NCI-H82 treated with DMSO at 0.1 percent for 48 hours (cell line): ENCODE results near the gene RSU1.

ENCODE experiments used
- DNase-seq: peaks from one replicate; lab custom pipeline; 2025; ENCODE audit not compliant: unreplicated experiment; lab: John Stamatoyannopoulos, UW

Gene RSU1

DNA sequence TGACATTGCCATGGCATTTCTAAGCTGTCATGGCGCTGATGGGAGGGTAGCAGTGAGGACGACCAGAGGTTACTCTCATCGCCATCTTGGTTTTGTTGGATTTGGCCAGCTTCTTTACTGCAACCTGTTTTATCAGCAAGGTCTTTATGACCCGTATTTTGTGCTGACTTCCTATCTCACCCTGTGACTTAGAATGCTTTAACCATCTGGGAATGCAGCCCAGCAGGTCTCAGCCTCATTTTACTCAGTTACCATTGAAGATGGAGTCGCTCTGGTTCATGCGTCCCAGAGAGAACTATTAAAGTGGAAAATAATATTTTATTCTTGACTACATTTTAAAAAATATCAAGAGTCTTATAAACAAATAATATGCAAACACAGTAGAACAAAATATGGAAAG lies 131.7 kb downstream of the RSU1 start:
- no peak for DNase-seq

DNA sequence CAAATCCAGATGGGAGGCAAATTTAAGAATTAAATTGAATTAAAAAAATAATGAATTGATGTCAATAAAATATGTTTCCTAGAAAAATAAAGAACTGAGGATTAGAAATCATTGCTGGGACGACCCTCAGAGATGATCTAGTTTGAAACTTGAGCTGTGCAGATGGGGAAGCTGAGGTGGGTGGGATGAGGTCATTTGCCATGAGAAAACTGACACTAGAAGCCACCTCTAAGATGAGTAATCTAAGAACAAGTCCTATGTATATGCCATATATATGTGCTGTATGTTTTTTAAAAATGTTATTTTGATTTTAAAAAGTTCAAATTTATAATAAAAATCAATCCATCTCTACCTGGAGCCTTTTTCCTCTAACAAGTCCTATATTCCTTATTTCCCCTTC lies 135.7 kb downstream of the RSU1 start:
- no peak for DNase-seq

DNA sequence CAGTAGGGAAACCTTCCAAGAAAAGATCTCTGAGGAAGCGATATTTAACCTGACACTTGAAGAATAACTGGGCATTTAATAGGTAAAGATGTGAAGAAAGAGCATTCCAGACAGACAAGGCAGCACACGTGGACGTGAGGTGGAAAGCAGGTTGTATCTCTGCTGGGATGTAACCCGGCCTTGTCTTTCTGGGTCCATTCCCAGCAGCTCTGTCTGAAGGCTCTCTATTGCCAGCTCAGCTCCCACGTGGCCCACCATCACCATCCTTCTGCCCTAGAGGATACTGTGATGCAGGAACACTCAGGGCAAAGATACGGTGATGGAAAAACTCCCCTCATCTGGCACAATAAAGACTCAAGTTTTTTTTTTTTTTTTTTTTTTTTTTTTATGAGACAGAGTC lies 137.7 kb downstream of the RSU1 start:
- DNase-seq = no peak

DNA sequence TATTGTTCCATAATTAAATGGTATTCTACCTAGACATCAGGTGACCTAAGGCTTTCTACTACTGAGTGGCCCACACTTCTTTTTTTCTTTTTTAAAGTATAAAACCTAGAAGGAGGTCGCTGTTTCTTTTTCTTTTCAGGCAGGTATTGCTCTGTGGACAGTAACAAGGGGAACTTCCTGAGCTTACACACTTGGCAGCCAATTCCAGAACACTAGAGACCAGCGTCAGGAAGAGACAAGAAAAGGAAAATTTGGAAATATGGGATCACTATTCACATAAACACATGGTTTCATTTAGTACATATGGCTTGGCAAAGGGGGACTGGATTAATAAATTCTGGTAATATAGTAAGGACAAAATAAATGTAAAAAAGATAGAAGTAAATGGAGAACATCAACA lies 141.9 kb downstream of the RSU1 start:
- DNase-seq = no peak

DNA sequence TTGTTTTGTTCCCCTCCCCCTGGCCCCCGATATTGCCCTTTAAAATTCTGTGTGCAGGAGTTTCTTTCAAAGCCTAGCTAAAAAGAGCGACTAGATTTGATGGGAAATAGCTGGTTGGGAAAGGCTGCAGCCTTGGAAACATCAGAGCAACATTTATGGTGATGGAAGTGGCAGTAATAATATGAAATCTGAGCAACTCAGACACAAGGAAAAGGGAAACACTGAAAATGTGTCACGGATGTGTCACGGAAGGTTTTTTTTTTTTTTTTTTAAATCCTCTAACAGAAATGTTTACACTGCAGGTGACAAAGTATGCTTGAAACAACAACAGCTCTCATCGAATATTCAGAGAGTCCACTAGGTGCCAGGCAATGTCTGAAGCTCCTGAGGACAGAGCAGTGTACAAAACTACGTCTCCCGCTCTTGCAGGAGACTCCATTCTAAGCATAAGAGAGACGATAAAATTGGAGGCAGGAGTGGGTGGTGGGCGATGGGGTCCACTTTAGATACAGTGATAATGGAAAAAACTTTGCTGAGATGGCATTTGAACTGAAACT lies 143.0 kb downstream of the RSU1 start:
- no peak for DNase-seq

DNA sequence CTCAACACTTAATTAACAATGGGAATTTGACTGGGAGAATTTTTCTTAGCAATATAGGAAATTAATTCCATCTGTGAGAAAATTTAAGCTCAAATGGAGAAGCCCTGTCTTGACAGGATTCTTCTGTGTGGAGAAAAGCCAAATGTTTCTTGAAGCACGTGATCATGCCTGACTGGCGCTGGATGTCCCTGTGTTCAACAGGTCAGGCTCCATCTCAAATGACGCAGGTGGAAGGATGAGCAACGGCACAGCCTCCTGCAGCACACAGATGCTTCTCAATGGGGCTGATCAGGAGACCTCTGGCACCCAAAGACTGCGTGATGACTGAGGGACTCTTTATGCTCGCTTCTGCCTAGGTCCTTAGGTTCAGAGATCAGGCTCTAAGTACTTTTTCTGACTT lies 143.8 kb downstream of the RSU1 start:
- no peak for DNase-seq

DNA sequence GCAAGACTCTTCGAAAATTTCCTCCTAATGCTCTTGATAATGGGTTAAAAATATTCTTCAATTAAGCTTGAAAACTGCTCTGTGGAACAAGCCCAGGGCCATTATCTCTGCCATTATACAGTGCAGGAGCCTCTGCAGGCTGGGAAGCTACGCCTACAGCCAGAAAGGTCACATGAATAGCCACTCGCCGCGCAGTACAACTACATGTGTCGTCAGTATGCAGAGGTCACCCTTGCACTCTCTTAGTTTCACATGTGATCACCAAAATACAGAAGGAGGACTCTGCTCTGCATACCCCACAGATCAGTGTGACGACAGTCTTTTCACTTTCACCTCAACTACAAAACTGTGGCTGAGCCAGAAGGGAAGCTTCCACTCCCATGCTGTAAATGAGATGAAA lies 153.8 kb downstream of the RSU1 start:
- DNase-seq = no peak

DNA sequence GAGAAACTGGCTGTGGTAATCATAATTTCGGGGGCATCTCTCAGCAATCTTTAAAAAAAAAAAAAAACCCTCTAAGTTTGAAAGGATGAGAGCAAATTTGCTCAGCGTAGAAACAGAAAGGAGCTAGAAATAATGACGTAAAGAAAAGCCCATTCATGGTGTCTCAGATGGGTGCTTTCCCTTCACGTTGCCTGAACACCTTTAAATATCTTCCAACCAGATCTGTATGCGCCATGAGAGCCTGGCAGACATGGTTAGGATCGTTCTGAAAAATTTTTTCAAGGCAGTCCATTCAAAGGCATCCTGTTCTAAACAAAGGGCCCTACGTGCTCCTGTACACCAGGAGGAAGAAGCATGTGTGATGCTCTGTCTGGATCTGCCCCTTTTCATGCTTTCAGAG lies 154.3 kb downstream of the RSU1 start:
- DNase-seq = no peak

DNA sequence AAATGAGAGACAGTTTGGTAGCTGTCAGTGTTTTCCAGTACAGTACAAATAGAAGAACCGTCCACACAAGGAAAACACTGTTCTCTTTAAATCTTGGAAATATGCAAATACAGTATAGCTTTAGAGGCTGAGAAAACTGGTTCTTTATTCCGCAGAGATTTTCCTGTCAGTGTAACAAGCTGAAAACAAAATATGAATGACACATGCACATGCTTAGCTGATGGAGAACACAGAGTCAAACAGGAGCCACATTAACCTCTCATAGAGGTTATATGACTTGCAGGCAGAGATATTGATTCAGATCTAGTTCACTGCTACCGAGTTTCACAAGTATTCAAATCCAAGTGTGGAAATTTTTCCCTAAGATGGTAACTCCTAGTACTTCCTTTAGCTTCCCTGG lies 160.3 kb downstream of the RSU1 start:
- DNase-seq = peak; percentile 51

DNA sequence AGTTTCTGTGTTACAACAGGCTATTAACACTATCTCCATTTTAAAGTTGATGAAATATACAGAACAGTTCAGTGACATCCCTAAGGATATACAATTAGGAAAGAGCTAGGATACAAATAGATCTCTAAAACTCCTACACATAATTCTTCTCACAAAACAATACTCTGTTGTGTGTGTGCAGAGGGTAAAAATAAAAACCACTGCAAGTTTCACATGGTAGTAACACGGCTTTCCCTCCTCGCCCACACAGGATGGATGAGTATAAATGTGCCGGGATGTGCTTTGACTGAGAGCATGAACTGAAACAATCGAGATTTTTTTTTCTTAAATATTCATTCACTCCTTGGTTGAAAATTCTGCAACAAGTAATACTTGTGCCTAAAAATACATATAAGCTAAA lies 164.0 kb downstream of the RSU1 start:
- no peak for DNase-seq

DNA sequence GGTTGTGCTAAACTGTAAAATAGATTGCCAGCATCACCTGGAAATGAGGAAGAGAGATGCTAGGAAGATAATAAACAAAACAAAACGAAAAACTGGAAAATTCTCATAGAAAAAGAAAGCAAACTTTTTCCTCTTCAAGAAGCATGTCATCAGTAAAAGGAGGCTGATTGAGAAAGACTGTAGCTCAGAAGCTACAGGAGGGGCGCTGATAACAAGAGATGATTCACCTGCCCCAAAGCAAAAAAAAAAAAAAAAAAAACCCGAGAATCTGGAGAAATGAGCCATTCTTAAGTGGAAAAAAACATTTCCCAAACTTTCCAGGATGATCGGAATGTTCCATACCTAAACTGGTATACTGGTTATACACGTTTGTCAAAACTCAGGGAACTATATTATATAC lies 165.1 kb downstream of the RSU1 start:
- no peak for DNase-seq

DNA sequence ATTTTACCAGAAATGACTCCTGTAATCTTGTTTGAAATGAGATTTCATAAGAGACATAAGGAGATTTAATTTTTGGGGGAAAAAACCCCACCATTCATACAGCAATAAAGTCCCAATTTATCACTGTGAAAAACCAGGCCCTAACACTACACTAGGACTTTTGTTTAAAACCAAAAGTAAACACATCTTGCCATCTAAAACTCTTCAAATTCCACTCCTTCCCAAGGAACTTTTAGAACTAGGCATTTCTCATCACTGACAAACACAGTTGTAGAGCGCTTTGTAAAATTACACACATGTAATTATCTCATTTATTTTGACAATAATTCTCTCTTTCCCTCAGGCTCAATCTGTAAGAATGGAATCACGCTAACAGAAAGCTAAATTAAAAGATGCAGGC lies 167.5 kb downstream of the RSU1 start:
- no peak for DNase-seq

DNA sequence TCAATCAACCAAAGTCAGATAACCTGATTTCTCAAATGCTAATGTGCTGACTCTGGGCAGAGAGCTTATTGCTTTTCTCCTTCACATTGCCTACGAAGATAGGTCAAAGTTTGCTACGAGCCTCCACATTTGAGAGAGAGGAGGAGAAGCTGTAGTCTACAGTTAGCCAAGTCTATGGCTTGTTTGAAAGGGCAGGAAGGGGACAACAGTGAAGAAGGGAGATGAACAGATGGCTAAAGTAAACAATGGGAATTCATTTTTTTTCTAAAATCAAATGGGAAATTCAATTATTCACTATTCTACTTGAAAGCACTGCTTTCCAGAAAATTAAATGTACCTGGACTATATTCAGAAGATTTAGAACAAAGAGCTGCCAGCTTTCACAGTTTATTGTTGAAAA lies 168.9 kb downstream of the RSU1 start:
- DNase-seq = no peak

DNA sequence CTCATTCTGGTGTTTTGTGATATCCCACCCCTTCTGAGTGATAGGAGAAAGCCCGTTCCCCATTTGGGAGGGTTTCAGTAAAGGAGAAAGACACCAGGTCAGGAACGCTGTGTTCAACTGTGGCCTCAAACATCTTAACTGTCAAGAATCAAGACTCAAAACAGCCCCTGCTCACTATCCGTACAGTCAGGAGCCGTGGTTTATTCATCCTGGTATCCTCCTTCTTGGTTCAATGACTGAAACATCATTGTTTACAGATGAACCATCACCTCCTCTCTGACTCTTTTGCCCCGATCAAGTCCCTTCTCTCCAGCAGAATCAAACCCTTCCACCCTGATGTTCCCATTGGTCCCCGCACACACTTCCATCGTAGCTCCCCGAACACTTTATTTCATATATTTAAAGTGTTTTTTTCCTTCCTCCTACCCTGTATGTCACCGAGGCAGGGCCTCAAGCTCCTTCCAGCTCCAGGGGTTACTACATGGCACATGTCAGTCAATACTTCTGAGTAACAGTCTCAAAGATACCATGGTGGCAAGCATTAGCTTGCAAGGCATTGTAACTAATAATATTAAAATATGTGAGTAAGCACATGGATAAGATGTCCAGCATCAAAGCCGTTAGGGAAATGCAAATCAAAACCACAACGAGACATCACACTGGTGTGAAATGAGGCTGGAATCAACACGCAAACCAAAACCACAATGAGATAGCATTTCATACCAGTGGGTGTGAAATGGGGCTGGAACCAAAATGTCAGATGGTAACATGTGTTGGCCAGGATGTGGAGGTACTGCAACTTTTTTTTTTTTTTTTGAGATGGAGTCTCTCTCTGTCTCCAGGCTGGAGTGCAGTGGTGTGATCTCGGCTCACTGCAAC lies 170.8 kb downstream of the RSU1 start:
- no peak for DNase-seq

DNA sequence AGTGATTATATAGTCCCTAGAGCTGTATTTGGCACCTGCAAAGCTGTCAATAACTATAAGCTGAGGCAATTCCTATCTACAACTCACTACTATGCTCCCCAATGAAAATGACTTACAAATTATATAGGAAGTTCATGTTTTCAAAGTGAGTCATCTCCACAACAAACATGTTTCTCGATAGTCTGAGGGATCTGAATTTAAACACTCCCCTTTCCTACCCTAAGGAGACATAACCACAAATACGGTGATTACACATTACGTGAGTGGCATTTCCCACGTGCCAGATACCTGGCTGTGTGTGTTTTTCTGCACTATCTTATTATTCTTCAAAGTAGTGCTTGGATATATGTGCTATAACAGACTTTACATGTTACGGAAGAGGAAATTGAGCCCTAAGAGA lies 173.1 kb downstream of the RSU1 start:
- no peak for DNase-seq

DNA sequence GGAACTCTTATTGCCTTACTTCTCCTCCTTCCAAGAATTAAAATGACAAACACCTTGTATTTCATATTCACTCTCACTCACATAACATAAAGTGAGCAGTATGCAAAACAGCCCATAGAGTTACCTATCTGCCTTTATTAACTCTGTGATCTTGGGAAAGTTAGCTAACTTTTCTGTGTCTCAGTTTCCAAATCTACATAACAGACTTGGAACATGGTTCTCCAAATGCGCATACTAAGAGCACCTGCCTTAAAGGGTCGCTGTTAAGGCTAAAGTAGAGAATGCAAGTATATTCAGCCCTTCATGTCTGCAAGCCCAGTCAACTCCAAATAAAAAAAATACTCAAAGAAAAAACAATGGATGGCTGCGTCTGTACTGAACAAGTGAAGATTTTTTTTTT lies 173.7 kb downstream of the RSU1 start:
- no peak for DNase-seq

DNA sequence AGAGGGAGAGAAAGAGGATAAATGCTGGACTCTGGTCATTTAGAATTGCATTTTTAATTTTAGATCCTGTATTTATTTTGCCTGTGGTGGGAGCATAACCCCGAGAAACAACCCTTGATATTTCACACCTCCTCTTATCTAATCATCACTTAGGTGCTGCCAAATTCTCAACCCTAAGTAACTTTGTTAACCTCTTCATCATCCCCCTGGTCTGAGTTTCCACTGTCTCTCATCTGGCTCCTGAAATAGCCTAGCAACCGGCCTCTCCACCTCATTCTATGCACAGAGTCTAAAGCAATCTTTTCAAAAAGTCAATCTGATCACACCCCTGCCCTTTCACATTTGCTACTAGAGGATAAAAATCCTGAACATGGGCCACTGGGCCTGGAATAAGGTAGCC lies 177.1 kb downstream of the RSU1 start:
- no peak for DNase-seq

DNA sequence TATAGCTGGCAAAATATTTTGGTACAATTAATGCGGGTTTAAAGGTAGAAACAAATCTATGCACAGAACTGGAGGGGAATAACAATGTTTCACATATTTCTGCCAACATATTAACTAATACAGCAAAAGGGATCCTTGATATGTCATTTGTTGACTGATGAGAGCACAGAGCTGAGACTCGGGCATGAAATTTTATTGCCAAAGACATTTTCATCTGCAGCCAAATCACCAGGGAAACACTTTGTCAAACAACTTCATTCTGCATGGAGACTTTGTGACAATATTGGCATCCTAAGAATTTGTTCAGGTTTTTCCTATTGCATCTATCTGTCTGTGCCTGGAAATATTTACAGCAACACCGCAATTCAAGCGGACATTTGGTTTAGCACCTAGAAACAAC lies 177.8 kb downstream of the RSU1 start:
- no peak for DNase-seq

DNA sequence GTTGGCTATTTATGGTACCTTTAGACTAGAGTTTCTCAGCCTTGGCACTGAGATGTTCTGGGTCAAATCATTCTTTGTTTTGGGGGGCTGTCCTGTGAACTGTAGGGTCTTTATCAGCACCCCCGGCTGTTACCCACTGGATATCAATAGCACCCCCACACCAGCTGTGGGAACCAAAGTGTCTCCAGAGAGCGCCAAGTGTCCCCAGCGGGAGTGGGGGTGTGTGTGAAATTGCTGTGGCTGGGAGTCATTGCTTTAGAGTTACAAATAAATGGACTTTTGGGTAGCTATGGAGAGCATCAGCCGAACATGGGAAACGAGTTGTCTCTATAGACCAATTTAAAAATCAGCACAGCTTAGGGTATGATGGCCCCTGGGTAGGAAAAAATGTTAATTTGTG lies 184.2 kb downstream of the RSU1 start:
- no peak for DNase-seq

DNA sequence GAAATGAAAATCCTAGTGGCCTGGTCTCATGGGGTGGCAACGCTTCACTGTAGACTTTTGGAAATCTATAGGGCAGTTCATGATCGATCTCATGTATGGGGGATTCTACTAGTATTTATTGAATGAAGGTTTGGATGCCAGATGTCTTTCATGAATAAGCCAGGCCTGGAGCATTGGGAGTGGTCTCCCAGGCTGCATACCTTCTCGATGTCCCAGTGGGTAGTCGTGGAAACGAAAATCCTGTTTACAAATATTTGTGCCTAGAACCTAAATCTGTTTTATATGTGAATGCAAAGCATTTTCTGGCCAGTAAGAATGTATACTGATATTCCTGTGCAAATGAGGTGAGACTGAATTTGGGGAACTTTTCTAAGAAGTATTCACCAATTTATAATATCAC lies 190.5 kb downstream of the RSU1 start:
- DNase-seq = no peak

DNA sequence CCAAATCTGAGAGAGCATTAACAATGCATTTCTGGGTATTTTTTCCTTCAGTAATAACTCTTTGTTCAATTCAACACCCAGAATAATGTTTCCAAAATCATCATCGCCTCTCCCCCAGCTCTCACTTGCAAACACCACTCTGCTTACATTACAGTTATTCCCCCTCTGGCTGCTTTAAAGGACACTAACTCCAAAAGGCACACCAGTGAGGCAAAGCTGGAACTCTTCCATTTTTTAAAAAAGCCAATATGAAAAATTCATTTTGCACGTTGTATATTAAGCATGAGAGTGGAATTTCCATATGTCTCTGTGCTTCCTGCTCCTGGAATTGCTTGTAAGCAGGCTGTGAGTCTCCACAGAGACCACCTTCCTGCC lies 204.3 kb downstream of the RSU1 start:
- DNase-seq = no peak

DNA sequence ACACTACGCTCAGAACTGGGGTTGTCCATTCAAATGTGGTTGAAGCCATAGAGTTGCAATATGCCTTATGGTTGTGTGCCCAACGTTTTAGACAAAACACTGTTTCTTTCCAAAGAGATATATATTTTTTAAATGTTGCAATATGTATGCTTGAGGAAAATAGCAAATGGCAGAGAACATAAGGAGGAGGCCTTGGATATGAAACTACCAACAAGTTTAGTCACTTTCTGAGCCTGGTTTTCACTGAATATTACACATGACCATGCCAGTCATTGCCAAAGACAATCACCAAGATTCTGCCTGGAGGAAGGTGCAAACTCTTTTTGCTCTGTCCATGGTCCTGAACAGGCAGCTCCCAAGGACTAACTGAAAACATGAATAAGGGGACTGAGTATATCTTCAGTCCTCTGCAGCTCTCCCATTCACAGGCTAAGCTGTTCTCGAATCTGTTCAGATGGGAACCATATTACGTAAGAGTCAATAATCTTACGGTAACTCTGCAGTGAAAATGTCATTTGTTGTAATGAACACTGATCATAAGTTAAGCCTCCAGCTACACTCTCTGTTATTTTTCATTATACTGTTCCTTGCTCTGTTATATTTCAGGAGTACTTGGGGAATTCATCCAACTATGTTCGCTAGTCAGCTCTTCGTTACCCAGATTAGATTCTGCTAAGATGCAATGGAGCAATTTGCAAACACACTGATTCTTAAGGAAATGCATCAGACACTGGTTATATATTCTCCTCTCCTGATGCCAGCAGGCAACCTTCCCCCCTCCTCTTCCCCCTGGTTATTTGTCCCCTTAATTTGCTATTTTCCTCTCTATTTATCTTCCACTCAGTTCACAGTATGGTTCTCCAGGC lies 204.9 kb downstream of the RSU1 start:
- no peak for DNase-seq
